Superior temporal gyrus (tissue), 1 donor: ENCODE measurements around the gene ADSS1.
A peak's percentile ranks its signal among the peaks of the same experiment; 100 is the strongest.

Experiments used
- DNase-seq: peaks from one replicate; pipeline ENCODE4 v3.0.0-alpha.2; 2016; ENCODE audit errors: extremely low spot score

ADSS1 gene

DNA sequence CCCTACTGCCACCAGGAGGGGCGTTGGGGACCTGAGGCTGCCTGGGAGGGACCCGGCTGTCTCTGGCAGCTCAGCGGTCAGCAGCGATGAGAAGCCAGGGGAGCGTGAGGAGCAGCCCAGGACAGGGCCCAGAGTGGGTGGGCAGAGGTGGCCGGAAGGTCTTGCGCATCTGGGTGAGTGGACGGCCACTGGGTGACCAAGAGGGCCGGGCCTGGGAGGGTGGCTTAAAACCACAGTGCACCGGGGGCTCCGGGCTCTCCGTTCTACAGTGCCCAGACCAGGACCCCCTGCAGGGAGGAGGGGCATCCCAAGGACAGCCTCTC lies 24.6 kb upstream of the ADSS1 start:
- no peak for DNase-seq

DNA sequence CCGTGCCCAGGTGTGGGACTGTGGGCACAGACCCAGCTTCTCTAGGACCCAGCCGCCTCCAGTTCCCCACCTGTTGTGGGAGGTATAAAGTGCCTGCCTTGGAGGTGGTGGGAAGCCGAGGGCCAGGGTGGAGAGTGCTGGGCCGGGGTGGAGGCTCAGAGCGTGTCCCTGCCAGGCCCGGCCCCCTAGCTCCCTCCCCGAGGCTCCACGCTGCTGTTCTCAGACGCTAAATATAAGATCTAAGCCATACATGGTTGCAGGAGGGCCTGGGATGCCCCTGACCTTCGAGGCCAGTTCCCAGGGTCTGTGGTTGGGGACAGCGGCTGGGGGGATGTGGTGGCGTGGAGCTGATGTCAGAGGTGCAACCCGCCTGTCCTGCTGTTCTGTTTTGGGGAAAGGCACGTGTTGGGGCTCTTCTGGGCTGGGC lies 23.8 kb upstream of the ADSS1 start:
- DNase-seq: no peak

DNA sequence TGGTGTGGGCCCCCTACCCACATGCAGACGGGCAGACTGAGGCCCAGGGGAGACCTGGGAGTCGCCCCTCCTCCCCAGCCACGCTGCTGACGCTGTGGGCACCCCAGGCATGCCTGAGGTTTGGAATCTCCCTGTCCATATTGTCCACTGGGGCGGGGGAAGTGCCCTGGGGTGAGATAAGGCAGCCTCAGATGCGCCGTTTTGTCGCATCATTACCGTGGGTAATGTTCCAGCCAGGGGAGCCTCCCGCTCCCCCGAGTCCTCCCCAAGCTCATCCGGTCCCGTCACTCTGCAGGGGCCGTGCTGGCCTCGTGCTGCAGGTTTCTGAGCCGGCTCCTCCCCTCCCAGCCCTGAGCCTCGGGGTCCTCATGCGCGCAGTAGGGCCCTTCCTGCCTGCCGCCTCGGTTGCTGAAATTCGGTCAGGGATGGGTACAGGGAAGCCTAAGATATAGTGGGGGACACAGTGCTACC lies 23.2 kb upstream of the ADSS1 start:
- DNase-seq: no peak

DNA sequence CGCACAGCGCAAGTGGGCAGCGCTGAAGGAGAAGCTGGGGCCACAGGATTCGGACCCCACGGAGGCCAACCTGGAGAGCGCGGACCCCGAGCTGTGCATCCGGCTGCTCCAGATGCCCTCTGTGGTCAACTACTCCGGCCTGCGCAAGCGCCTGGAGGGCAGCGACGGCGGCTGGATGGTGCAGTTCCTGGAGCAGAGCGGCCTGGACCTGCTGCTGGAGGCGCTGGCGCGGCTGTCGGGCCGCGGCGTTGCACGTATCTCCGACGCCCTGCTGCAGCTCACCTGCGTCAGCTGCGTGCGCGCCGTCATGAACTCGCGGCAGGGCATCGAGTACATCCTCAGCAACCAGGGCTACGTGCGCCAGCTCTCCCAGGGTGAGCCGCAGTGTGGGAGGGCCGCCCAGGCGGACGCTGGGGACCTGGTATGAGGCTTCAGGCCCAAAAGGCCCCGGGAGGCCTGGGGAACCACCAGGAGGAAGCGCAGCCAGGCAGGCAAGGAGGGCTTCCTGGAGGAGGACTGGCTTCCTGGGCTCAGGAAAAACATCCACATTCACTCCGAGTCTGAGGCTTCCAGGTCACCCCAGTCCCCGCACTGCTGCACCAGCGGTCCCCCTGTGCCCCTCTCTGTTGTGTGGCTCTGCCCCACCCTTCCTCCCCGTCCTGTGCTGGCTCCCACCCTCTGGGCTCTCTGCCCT lies 22.5 kb upstream of the ADSS1 start:
- DNase-seq: no peak

DNA sequence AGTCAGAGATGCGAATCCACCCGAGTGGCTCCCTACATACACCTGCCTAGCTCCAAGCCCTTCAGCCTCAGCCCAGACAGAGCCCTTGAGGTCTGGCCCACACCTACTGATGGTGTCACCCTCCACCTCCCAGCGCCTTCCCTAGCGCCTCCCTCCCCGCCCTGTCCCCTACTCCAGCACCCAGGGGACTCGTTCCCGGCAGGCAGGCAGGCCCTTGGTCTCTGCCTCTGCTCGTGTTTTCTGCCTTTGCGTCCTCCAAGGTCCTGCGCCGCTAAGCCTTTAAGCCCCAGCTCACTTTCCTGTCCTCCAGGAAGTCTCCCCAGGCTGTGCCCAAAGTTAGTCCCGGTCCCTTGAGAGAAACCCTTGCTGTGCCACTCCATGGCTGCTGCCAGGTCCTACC lies 21.9 kb upstream of the ADSS1 start:
- no peak for DNase-seq

DNA sequence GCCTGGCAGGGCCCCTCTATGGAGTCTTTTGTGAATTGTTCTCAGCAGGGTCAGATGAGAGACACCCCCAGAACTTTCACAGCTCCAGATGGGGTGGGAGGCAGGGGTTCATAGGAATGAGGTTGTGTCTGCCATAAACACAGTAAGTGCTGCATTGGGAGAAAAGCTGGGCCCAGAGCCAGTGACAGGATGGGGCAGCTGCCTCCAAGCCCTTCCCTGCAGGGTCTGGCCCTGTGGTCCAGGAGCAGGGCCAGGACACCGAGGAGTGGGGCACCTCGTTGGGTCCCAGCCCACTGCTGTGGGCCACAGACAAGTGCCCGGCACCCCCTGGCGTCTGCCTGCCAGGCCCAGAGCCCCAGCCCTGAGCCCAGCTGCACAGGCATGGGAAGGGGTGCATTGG lies 21.4 kb upstream of the ADSS1 start:
- DNase-seq: no peak

DNA sequence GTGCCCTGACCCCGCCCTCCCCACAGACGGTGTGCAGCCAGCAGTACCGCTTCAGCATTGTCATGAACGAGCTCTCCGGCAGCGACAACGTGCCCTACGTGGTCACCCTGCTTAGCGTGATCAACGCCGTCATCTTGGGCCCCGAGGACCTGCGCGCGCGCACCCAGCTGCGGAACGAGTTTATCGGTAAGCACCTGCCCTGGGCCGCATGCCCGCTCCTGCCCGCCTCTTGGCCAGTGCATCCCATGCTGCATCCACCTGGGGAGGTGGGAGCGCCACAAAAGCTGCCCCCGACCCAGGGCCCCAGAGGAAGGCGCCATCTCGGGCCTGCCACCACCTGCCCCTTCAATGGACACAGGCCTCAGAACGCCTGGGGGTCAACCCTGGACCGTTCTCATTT lies 20.8 kb upstream of the ADSS1 start:
- no peak for DNase-seq

DNA sequence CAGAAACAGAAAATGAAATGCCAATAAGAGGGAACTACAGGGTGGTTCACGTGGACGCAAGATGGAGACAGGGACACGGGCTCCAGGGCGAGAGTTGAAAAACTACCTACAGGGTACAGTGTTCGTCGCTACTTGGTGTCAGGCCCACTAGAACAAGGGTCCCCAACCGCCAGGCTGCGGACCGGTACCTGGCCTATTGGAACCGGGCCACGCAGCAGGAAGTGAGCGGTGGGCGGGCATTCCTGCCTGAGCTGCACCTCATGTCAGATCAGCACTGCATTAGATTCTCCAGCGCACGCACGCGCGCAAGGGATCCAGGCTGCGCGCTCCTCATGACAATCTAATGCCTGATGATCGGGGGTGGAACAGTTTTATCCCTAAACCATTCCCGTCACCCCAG lies 19.8 kb upstream of the ADSS1 start:
- DNase-seq: no peak

DNA sequence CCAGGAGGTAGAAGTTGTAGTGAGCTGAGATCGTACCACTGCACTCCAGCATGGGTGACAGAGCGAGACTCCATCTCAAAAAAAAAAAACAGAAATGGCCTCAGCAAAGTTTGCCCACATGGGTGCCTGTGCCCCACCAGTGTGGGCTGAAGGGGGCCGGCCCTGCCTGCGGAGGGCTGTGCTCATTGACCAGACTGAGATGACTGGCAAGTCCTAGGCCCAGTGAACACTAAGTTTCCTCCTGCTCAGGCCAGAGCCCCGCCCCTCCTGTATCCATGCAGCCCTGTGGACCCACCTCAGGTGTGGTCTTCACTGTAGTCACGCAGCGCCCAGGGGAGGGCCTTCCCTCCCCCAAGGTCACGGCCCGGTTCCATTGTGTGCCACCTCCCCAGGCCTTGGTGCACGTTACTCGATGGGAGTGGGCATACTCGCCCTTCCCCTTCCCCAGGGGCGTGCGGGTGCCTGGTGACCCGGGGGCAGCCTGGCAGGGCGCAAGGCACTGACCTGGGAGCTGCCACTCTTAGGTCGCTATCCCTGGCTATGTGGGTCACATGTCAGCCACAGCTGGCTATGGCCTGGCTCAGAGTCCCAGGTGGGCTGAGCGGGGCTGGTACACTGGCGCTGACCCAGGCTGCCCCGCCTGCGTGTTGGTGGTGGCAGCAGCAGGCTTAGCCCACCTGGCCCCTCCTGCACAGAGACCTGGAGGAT lies 18.5 kb upstream of the ADSS1 start:
- DNase-seq: no peak

DNA sequence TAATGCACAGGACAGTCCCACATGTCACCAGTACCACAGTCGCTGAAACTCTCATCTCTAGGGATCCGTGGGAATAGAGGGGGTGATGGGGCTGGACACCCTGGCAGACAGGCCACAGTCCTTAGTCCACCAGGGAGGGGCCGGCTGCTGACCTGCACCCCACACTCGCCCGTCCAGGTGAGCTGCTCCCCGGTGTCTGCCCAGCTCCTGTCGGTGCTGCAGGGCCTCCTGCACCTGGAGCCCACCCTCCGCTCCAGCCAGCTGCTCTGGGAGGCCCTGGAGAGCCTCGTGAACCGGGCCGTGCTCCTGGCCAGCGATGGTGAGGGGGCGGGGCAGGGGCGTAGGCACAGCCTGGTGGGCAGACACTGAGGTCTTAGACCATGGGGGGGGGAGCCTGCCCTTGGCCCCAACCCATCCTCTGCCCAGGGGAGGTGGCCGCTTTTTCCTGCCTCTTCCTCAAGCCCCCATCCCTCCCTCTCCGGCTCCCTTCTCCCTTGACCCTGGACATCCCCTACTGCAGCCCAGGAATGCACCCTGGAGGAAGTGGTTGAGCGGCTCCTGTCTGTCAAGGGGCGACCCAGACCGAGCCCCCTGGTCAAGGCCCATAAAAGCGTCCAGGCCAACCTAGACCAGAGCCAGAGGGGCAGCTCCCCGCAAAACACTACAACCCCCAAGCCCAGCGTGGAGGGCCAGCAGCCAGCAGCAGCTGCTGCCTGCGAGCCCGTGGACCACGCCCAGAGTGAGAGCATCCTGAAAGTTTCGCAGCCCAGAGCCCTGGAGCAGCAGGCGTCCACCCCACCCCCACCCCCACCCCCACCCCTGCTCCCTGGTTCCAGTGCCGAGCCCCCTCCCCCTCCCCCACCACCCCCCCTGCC lies 17.1 kb upstream of the ADSS1 start:
- no peak for DNase-seq

DNA sequence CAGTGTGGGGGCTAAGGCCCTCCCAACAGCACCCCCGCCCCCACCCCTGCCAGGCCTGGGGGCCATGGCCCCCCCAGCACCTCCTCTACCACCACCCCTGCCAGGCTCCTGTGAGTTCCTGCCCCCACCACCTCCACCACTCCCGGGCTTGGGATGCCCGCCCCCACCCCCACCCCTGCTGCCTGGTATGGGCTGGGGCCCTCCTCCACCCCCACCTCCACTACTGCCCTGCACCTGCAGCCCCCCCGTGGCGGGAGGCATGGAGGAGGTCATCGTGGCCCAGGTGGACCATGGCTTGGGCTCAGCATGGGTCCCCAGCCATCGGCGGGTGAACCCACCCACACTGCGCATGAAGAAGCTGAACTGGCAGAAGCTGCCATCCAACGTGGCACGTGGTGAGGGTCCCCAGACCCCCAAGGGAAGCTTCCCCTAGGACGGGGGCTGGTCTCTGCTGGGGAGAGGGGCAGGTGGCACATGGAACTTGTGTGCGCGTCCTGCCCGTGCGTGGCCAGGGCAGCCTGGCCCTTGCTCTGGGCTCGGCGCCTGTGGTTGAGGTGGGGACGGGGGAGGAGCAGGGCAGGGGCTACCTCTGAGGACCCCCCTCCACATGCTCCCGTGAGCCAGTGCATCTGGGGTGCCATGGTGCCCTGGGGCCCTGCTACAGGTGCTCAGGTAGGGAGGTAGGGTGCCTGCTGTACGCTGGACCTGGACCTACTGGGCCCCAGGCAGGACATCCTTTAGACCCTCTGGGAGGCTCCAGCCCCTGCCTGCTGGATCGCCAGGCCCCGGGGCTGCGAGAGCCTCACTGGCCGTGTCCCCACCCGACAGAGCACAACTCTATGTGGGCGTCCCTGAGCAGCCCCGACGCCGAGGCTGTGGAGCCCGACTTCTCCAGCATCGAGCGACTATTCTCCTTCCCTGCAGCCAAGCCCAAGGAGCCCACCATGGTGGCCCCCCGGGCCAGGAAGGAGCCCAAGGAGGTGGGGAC lies 16.1 kb upstream of the ADSS1 start:
- no peak for DNase-seq

DNA sequence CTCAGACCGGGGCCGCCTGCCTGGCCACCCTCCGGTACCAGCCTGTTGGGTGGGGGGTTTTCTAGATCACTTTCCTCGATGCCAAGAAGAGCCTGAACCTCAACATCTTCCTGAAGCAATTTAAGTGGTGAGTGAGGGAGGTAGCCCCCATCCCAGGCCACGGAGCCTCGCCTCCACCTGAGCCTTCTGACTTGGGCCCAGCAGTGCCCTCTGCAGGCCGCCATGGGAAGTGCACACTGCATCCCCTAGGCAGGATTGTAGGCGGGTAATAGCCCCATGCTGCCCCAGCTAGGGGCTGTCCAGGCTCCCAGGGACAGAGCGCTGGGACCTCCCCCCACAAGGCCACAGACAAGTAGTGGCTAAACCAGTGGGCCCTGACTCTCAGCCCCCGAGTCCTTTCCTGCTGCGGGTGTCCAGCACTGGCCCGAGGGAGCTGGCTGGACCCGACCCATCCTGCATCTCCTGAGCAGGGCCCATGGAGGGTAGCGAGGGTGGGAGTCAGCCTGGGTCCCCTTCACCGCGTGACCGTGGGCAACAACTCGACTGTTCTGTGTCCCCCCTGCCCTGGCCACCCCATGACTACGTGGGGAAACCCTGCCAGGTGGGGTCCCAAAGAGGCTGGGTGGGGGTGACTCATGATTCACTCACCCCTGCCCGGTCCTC lies 15.3 kb upstream of the ADSS1 start:
- peak; percentile 83 for DNase-seq

DNA sequence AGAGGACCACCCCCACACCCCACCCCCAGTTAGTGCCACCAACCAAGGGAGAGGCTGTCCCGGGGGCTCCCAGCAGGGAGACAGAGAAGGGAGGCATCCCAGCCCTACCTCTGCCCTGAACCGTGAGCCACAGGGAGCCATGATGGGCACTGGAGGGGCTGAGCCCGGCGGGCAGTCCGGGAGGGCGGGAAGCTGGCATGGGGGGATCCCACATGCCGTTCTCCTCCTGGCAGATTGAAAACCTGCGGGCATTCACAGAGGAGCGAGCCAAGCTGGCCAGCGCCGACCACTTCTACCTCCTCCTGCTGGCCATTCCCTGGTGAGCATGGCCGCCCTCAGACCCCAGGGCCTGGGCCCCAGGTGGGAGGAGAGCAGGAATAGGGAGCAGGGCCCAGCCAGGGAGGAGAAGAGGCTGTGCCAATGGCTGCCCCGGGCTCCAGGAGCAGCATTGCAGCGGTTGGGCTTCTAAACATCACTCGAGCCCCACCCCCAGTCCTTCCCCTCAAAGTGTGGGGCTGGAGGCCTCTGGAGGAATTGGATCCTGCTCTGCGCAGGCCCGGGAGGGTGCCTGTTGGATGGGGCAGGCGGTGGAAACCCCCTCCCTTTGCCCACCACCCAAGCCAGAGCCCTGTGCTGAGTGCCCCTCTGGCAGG lies 14.5 kb upstream of the ADSS1 start:
- no peak for DNase-seq

DNA sequence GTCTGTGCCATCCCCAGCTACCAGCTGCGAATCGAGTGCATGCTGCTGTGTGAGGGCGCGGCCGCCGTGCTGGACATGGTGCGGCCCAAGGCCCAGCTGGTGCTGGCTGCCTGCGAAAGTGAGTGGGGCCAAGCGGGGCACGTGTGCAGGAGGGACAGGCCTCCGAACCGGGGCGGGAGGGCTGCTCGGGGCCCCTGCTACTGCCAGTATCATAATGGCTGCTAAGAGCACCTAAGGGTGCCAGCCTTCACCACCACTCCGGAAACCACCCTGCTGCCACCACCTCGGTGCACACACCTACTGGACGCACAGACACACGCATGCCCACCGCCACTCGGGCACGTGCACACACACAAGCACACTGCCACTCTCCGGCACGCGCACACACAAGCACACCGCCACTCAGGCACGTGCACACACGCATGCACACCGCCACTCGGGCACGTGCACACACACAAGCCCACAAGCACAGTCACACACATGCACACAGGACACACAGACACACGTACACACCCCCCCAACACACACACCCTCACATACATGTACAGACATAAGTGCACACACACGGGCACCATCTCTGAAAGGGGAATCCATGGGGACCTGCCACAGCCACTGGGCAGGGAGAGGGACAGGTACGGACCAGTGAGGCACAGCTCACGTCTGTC lies 13.8 kb upstream of the ADSS1 start:
- no peak for DNase-seq

DNA sequence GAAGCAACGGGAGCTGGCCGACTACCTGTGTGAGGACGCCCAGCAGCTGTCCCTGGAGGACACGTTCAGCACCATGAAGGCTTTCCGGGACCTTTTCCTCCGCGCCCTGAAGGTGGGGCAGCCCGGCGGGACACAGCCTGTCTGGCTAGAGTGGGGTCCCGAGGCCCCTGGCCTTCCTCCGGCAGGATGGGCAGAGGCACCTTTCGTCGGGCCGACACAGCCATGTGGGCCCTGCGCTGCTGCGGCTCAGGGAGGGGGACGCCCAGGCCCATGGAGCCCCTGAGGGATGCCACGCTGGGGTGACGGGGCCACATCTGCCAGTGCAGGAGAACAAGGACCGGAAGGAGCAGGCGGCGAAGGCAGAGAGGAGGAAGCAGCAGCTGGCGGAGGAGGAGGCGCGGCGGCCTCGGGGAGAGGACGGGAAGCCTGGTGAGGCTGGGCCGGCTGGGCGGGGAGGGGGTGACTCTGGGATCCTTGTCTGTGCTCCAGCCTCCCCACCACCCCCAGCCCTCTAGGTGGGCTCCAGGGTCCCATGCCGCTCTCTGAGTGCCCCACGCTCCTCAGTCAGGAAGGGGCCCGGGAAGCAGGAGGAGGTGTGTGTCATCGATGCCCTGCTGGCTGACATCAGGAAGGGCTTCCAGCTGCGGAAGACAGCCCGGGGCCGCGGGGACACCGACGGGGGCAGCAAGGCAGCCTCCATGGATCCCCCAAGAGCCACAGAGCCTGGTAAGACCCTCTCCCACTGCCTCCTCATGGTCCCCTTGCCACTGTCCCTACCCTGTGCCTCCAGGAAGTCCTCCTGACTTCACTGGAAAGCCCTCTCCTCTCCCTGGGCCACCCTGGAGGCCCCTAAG lies 10.9 kb upstream of the ADSS1 start:
- DNase-seq: no peak

DNA sequence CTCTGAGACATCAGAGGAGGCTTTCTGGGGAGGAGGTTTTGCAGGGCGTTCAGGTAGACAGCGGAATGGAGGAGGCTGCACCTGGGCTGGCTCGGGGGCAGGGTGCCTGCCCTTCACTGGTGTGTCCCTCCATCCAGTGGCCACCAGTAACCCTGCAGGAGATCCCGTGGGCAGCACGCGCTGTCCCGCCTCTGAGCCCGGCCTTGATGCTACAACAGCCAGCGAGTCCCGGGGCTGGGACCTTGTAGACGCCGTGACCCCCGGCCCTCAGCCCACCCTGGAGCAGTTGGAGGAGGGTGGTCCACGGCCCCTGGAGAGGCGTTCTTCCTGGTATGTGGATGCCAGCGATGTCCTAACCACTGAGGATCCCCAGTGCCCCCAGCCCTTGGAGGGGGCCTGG lies 10.0 kb upstream of the ADSS1 start:
- DNase-seq: no peak

DNA sequence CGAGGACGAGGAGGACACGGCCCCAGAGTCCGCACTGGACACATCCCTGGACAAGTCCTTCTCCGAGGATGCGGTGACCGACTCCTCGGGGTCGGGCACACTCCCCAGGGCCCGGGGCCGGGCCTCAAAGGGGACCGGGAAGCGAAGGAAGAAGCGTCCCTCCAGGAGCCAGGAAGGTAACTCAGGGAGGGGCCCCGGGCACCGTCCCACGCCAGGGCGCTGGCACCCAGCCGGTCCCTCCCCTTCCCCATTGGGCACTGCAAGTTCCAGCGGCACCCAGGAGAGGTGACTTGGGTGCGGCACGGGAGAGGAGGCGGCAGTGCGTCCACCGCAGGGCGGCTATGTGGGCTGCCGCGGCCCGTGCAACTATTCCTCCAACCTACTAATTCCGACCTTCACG lies 9.3 kb upstream of the ADSS1 start:
- DNase-seq: no peak

DNA sequence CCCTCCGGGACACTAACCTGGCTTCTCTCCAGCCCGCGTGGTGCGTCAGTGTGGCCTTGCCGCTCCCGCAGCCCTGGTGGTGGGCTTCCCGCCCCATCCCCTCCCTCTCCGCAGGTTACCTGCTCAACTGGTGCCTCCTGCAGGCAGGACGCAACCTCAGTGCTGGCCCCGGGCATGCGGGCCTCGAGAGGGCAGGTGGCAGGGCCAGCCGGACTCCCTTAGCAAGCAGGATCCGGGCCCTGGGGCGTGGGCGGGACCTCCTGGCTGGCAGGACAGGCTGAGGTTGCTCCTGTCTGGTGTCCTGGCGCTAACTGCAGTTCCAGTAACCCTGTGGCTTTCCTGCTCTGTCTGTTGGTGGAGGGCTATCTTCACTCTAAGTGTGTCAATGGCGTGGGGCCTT lies 8.6 kb upstream of the ADSS1 start:
- no peak for DNase-seq

DNA sequence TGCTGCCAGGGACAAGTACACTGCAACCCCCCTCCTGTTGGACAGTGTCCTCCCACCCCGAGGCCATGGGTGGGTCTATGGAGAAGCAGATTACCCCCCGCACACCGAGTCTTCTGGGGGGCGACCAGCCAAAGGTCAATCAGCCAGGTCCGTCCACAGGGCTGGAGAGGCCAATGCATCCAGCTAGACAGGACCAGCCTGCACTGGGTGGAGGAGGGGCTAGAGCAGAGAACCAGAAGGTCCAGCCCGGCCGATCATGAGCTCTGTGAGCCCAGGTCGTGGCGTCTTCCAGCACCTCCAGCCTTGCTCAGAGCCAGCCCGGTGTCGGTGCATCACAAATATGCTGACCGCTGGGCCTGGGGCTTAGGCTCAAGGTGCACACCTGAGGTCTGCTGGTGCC lies 8.2 kb upstream of the ADSS1 start:
- DNase-seq: no peak
